HEK293 (cell line): Measurements from ENCODE around the gene PTMA.

Source experiments
- CTCF ChIA-PET: fragments of 350-600 bp; formaldehyde crosslinking; extraction: SDS; loops from one replicate; lab custom pipeline; 2021; ENCODE audit warnings: antibody characterized with exemption; lab: Yijun Ruan, JAX
- POLR2A ChIA-PET: fragments of 300-600 bp; formaldehyde crosslinking; extraction: SDS; loops from one replicate; lab custom pipeline; 2020; ENCODE audit warnings: antibody characterized with exemption, inconsistent platforms; lab: Yijun Ruan, JAX
- H3K27ac ChIP-seq: fragments of 200-500 bp; sonication (Bioruptor generic); 2 replicates; pipeline ENCODE4 v1.5.1; 2014; ENCODE audit warnings: low read depth, low read length, control low read depth, inconsistent platforms; ENCODE audit errors: extremely low read depth
- H3K36me3 ChIP-seq, 2 experiments: fragments of 200-500 bp in 1 of 2; sonication (Bioruptor generic) in 1 of 2; 1 replicate in 1 of 2; 2 replicates in 1 of 2; pipeline ENCODE4 v1.5.1; 2014 to 2017; ENCODE audit warnings: inconsistent platforms in 2 of 2, low read length in 2 of 2; ENCODE audit not compliant: control insufficient read depth in 2 of 2, insufficient read depth in 1 of 2
- H3K4me1 ChIP-seq: fragments of 200-500 bp; sonication (Bioruptor generic); 2 replicates; pipeline ENCODE4 v1.5.1; 2014; ENCODE audit warnings: mild to moderate bottlenecking, low read length, inconsistent platforms; ENCODE audit not compliant: control insufficient read depth, insufficient read depth
- H3K4me3 ChIP-seq: 2 replicates; pipeline ENCODE4 v1.5.1; 2011; ENCODE audit warnings: low read depth, mild to moderate bottlenecking, control low read depth, low read length, moderate library complexity
- H3K9me3 ChIP-seq: fragments of 200-500 bp; sonication (Bioruptor generic); 2 replicates; pipeline ENCODE4 v1.5.1; 2014; ENCODE audit warnings: low read depth, low read length, inconsistent platforms; ENCODE audit not compliant: control insufficient read depth, insufficient read depth
- KLF1 ChIP-seq: fragments of 450-650 bp; formaldehyde crosslinking; IDR thresholded peaks from 2 replicates; pipeline ENCODE4 v1.5.1; 2016; ENCODE audit warnings: missing biosample characterization, missing genetic modification characterization
- MYNN ChIP-seq: fragments of 450-650 bp; formaldehyde crosslinking; IDR thresholded peaks from 2 replicates; pipeline ENCODE4 v1.5.1; 2016; ENCODE audit warnings: missing biosample characterization, missing genetic modification characterization, borderline replicate concordance
- ZBTB11 ChIP-seq: fragments of 450-650 bp; formaldehyde crosslinking; conservative IDR thresholded peaks from 2 replicates; pipeline ENCODE4 v1.5.1; 2016; ENCODE audit warnings: low read depth, missing biosample characterization, missing genetic modification characterization
- ZEB2 ChIP-seq: fragments of 450-650 bp; formaldehyde crosslinking; IDR thresholded peaks from 2 replicates; pipeline ENCODE4 v1.5.1; 2016; ENCODE audit warnings: missing biosample characterization, missing genetic modification characterization
- ZNF121 ChIP-seq: fragments of 450-650 bp; formaldehyde crosslinking; IDR thresholded peaks from 2 replicates; pipeline ENCODE4 v1.5.1; 2016; ENCODE audit warnings: missing biosample characterization, missing genetic modification characterization
- ZNF202 ChIP-seq: fragments of 450-650 bp; formaldehyde crosslinking; IDR thresholded peaks from 2 replicates; pipeline ENCODE4 v1.5.1; 2016; ENCODE audit warnings: missing biosample characterization, missing genetic modification characterization, borderline replicate concordance
- ZNF214 ChIP-seq: fragments of 450-650 bp; formaldehyde crosslinking; IDR thresholded peaks from 2 replicates; pipeline ENCODE4 v1.5.1; 2017; ENCODE audit warnings: missing biosample characterization, mild to moderate bottlenecking, missing genetic modification characterization, borderline replicate concordance
- ZNF394 ChIP-seq: fragments of 450-650 bp; formaldehyde crosslinking; IDR thresholded peaks from 2 replicates; pipeline ENCODE4 v1.5.1; 2016; ENCODE audit warnings: missing biosample characterization, missing genetic modification characterization, mild to moderate bottlenecking, moderate library complexity, borderline replicate concordance
- ZNF433 ChIP-seq: fragments of 450-650 bp; formaldehyde crosslinking; IDR thresholded peaks from 2 replicates; pipeline ENCODE4 v1.5.1; 2016; ENCODE audit warnings: missing biosample characterization, missing genetic modification characterization, low read depth
- ZNF521 ChIP-seq: fragments of 450-650 bp; formaldehyde crosslinking; IDR thresholded peaks from 2 replicates; pipeline ENCODE4 v1.5.1; 2017; ENCODE audit warnings: missing biosample characterization, mild to moderate bottlenecking, missing genetic modification characterization
- ZNF549 ChIP-seq: fragments of 450-650 bp; IDR thresholded peaks from 2 replicates; pipeline ENCODE4 v1.5.1; 2018; ENCODE audit warnings: missing biosample characterization, missing genetic modification characterization, mild to moderate bottlenecking, inconsistent platforms, moderate library complexity
- ZNF600 ChIP-seq: fragments of 450-650 bp; formaldehyde crosslinking; IDR thresholded peaks from 2 replicates; pipeline ENCODE4 v1.5.1; 2016; ENCODE audit warnings: missing biosample characterization, missing genetic modification characterization
- ZNF623 ChIP-seq: fragments of 450-650 bp; formaldehyde crosslinking; IDR thresholded peaks from 2 replicates; pipeline ENCODE4 v1.5.1; 2016; ENCODE audit warnings: missing biosample characterization, missing genetic modification characterization
- ZNF747 ChIP-seq: fragments of 450-650 bp; formaldehyde crosslinking; IDR thresholded peaks from 2 replicates; pipeline ENCODE4 v1.5.1; 2016; ENCODE audit warnings: missing biosample characterization, missing genetic modification characterization
- ZNF843 ChIP-seq: fragments of 450-650 bp; formaldehyde crosslinking; IDR thresholded peaks from 2 replicates; pipeline ENCODE4 v1.5.1; 2016; ENCODE audit warnings: missing biosample characterization, missing genetic modification characterization
- TF ChIP-seq, protein P1 (sequence below): fragments of 450-650 bp; formaldehyde crosslinking; IDR thresholded peaks from 2 replicates; pipeline ENCODE4 v1.5.1; 2016; ENCODE audit warnings: missing biosample characterization, missing genetic modification characterization
- TF ChIP-seq, protein P2 (sequence below): fragments of 450-650 bp; formaldehyde crosslinking; IDR thresholded peaks from 2 replicates; pipeline ENCODE4 v1.5.1; 2016; ENCODE audit warnings: missing biosample characterization, missing genetic modification characterization
- TF ChIP-seq, protein P3 (sequence below): fragments of 450-650 bp; formaldehyde crosslinking; IDR thresholded peaks from 2 replicates; pipeline ENCODE4 v1.5.1; 2016; ENCODE audit warnings: missing biosample characterization, missing genetic modification characterization

Gene PTMA

DNA sequence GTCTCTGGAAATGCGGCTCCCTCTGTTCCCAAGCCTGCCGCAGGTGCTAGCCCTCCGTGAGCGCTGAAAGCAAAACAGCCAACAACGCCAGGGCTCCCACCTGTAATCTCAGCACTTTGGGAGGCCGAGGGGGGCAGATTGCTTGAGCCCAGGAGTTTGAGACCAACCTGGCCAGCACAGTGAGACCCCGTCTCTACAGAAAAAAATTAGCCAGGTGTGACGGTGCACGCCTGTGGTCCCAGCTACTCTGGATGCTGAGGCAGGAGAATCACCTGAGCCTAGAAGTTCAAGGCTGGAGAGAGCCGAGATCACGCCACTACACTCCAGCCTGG is 41.3 kb upstream of the PTMA start:
- 0 out of 2 replicates have a peak, but pooled peaks cover 3% of the 10 kb centered on the region for H3K4me1 ChIP-seq
- H3K36me3 ChIP-seq: no peaks in the 10 kb centered on the region
- ChIA-PET CTCF (interaction anchor here (0.9 to 5.4 kb wide), 5 partner anchors 9 to 55 kb away, joined by 4 to 48 read pairs (median 6); no protein-coding TSS in a partner anchor), POLR2A (interaction anchor here (0.5 to 2.9 kb wide), 9 partner anchors 9 to 62 kb away, joined by 3 to 31 read pairs (median 8); partner anchors contain the start of gene PTMA)
- TF ChIP-seq ZEB2 (tag by site-specific recombination) (no peak), ZBTB11 (tag by site-specific recombination) (peak; percentile 91; the same call in 1 of the 2 replicates), ZNF623 (tag by site-specific recombination) (no peak), ZNF521 (tag by site-specific recombination) (no peak), ZNF843 (tag by site-specific recombination) (no peak), ZNF214 (tag by site-specific recombination) (no peak), ZNF600 (tag by site-specific recombination) (peak; percentile 98), ZNF202 (tag by site-specific recombination) (no peak), ZNF433 (tag by site-specific recombination) (no peak), KLF1 (tag by site-specific recombination) (no peak), MYNN (tag by site-specific recombination) (no peak), ZNF394 (tag by site-specific recombination) (peak; percentile 57; the same call in 1 of the 2 replicates), ZNF747 (no peak), ZNF549 (tag by site-specific recombination) (no peak), ZNF121 (tag by site-specific recombination) (peak; percentile 99)
- TF ChIP-seq, protein P1, sequence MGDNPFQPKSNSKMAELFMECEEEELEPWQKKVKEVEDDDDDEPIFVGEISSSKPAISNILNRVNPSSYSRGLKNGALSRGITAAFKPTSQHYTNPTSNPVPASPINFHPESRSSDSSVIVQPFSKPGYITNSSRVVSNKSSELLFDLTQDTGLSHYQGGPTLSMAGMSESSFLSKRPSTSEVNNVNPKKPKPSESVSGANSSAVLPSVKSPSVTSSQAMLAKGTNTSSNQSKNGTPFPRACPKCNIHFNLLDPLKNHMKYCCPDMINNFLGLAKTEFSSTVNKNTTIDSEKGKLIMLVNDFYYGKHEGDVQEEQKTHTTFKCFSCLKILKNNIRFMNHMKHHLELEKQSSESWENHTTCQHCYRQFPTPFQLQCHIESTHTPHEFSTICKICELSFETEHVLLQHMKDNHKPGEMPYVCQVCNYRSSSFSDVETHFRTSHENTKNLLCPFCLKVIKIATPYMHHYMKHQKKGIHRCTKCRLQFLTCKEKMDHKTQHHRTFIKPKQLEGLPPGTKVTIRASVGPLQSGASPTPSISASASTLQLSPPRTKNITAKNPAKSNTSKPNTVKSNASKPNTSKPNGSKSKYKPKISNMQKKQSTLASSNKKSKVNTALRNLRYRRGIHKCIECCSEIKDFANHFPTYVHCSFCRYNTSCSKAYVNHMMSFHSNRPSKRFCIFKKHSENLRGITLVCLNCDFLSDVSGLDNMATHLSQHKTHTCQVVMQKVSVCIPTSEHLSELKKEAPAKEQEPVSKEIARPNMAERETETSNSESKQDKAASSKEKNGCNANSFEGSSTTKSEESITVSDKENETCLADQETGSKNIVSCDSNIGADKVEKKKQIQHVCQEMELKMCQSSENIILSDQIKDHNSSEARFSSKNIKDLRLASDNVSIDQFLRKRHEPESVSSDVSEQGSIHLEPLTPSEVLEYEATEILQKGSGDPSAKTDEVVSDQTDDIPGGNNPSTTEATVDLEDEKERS (tag by site-specific recombination): no peak
- TF ChIP-seq, protein P2, sequence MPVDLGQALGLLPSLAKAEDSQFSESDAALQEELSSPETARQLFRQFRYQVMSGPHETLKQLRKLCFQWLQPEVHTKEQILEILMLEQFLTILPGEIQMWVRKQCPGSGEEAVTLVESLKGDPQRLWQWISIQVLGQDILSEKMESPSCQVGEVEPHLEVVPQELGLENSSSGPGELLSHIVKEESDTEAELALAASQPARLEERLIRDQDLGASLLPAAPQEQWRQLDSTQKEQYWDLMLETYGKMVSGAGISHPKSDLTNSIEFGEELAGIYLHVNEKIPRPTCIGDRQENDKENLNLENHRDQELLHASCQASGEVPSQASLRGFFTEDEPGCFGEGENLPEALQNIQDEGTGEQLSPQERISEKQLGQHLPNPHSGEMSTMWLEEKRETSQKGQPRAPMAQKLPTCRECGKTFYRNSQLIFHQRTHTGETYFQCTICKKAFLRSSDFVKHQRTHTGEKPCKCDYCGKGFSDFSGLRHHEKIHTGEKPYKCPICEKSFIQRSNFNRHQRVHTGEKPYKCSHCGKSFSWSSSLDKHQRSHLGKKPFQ (tag by site-specific recombination): peak; percentile 68
- TF ChIP-seq, protein P3, sequence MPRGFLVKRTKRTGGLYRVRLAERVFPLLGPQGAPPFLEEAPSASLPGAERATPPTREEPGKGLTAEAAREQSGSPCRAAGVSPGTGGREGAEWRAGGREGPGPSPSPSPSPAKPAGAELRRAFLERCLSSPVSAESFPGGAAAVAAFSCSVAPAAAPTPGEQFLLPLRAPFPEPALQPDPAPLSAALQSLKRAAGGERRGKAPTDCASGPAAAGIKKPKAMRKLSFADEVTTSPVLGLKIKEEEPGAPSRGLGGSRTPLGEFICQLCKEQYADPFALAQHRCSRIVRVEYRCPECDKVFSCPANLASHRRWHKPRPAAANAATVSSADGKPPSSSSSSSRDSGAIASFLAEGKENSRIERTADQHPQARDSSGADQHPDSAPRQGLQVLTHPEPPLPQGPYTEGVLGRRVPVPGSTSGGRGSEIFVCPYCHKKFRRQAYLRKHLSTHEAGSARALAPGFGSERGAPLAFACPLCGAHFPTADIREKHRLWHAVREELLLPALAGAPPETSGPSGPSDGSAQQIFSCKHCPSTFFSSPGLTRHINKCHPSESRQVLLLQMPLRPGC (tag by site-specific recombination): 0 out of 2 replicates have a peak, but pooled peaks have one; percentile 19
- peak overlapping the region; percentile 85 for H3K27ac ChIP-seq
- H3K4me3 ChIP-seq: peak overlapping the region; percentile 43
- no peaks in the 10 kb centered on the region for H3K9me3 ChIP-seq
